SK-N-SH treated with all-trans-retinoic acid at 6 μM for 48 hours (cell line): ENCODE measurements around the gene CA11.

Source experiments
- ARNTL ChIP-seq: fragments of 450-650 bp; formaldehyde crosslinking; IDR thresholded peaks from 2 replicates; pipeline ENCODE4 v1.5.0; 2020; ENCODE audit warnings: low read depth, mild to moderate bottlenecking, moderate library complexity, borderline replicate concordance
- BACH2 ChIP-seq: fragments of 250-450 bp; sonication (Bioruptor Pico); IDR thresholded peaks from 2 replicates; pipeline ENCODE4 v1.9.0; 2021; ENCODE audit warnings: mild to moderate bottlenecking, borderline replicate concordance
- CREB5 ChIP-seq: fragments of 250-450 bp; sonication (Bioruptor Pico); IDR thresholded peaks from 2 replicates; pipeline ENCODE4 v1.5.1; 2020; ENCODE audit warnings: low read depth, mild to moderate bottlenecking, moderate library complexity
- PATZ1 ChIP-seq: fragments of 250-450 bp; sonication (Bioruptor Pico); IDR thresholded peaks from 2 replicates; pipeline ENCODE4 v1.8.0; 2020; ENCODE audit warnings: mild to moderate bottlenecking, moderate library complexity, borderline replicate concordance
- RARB ChIP-seq: fragments of 250-450 bp; sonication (Bioruptor Pico); IDR thresholded peaks from 2 replicates; pipeline ENCODE4 v1.8.0; 2021; ENCODE audit warnings: mild to moderate bottlenecking, moderate library complexity
- ZFP3 ChIP-seq: fragments of 250-450 bp; sonication (Bioruptor Pico); IDR thresholded peaks from 2 replicates; pipeline ENCODE4 v1.5.0; 2020; ENCODE audit warnings: mild to moderate bottlenecking, moderate library complexity
- ZFP30 ChIP-seq: fragments of 450-650 bp; formaldehyde crosslinking; IDR thresholded peaks from 2 replicates; pipeline ENCODE4 v1.5.0; 2022; ENCODE audit warnings: mild to moderate bottlenecking, moderate library complexity
- ZNF8 ChIP-seq: fragments of 450-650 bp; formaldehyde crosslinking; IDR thresholded peaks from 2 replicates; pipeline ENCODE4 v1.5.0; 2020; ENCODE audit warnings: mild to moderate bottlenecking, moderate library complexity

- TF ChIP-seq RARB (CRISPR knock-in tag) = no peak
- no peak for TF ChIP-seq ZFP3 (CRISPR knock-in tag)
- TF ChIP-seq ARNTL (CRISPR knock-in tag) = no peak
- no peak for TF ChIP-seq ZFP30 (CRISPR knock-in tag)
- TF ChIP-seq CREB5 (CRISPR knock-in tag) = no peak
- TF ChIP-seq PATZ1 = no peak
- no peak for TF ChIP-seq ZNF8 (CRISPR knock-in tag)
- no peak for TF ChIP-seq BACH2 (CRISPR knock-in tag)
Measured at GRCh38 chr19:48689449-48689848, 43.5 kb upstream of the CA11 start.
